Measurements from ENCODE around the gene EIF2B4. TPM values are rescaled to one million over a fixed set of nuclear protein-coding genes. Genes with fewer than 3 reads are reported as not detected.

EIF2B4 gene
- total and polyA plus RNA-seq, 2 of the 13 experiments (the other 11 are each of a cell fraction or from before 2014, with no cell fraction given), result 91.5 to 96.4 TPM

- TF ChIP-seq ARID3A (IDR thresholded peaks at IDR 0.05; ENCODE audit: low read depth, low read length) (no peak), MLLT10 (CRISPR knock-in tag; IDR thresholded peaks at IDR 0.05) (no peak), POLR2AphosphoS5 (IDR thresholded peaks at IDR 0.05; ENCODE audit: low read depth, low read length) (peak; percentile 64), ZNF136 (CRISPR knock-in tag; IDR thresholded peaks at IDR 0.05; ENCODE audit: low read depth) (no peak), PHF8 (CRISPR knock-in tag; IDR thresholded peaks at IDR 0.05) (0 out of 2 replicates have a peak, but pooled peaks have one; percentile 5), MXD1 (CRISPR knock-in tag; IDR thresholded peaks at IDR 0.05) (no peak)
Observed at GRCh38 chr2:27377618-27378095, 7.5 kb upstream of the EIF2B4 start (continued).

GRCh38 chr2:27376866-27377617 is 6.9 kb upstream of the EIF2B4 start:
- Histone ChIP-seq H3K9ac (ENCODE audit: insufficient read depth, low read depth, low read length) (no peak overlapping the region), H3K4me3 (replicated peaks in 1 of 3; ENCODE audit: insufficient read depth in 1 of 3, low read depth in 2 of 3, low read length in 3 of 3) (no peak overlapping the region), H3K27ac (ENCODE audit: extremely low read length, insufficient read depth, low read length) (no peak overlapping the region), H4K20me1 (ENCODE audit: insufficient read depth, low read length) (peaks cover 3% of the 10 kb centered on the region), H3K36me3 (replicated peaks in 1 of 2; ENCODE audit: control insufficient read depth in 1 of 2, insufficient read depth in 2 of 2, low read length in 2 of 2) (peaks cover 43 to 72% of the 10 kb centered on the region in 2 experiments), H3K4me1 (ENCODE audit: insufficient read depth, low read length) (peaks cover 39% of the 10 kb centered on the region), H2AFZ (ENCODE audit: low read length) (no peak overlapping the region), H3K4me2 (ENCODE audit: low read depth, low read length) (no peak overlapping the region), H3K27me3 (ENCODE audit: control insufficient read depth in 1 of 2, insufficient read depth in 2 of 2, low read length in 2 of 2) (no peaks in the 10 kb centered on the region), H3K9me3 (ENCODE audit: low read length) (no peaks in the 10 kb centered on the region), H3K79me2 (ENCODE audit: insufficient read depth, low read length) (peaks cover 16% of the 10 kb centered on the region)
- 82% methylated on average over 8 of the region's 10 CpGs for WGBS (ENCODE audit: low lambda C conversion rate)
- in situ Hi-C loops (cut with HindIII; ENCODE audit: extremely low pct_ligation_motif_present, low pct_unique_long_range_greater_than_20kb) (no loop called here), intact Hi-C loops (cut with micrococcal nuclease; ENCODE audit: unreplicated experiment) (loop anchor here (10.0 kb wide), 1 partner anchor 122 kb away; no protein-coding TSS in a partner anchor)
- DNase-seq (ENCODE audit: low spot score) (no peak), FAIRE-seq (no peak), ATAC-seq (no peak)
- POLR2A ChIA-PET, result interaction anchor here (1.2 to 5.1 kb wide), 4 partner anchors 13 to 119 kb away, joined by 3 to 34 read pairs (median 16); partner anchors contain the start of genes MPV17 and PPM1G
- CTCF ChIA-PET (ENCODE audit: low intra/inter-chr PET ratio, low total read pairs), result no interaction called here
- no TSS peak for BruUV-seq (replicated peaks)
- peak; percentile 68; the same call in 1 of the 2 replicates for TF ChIP-seq ZNF740 (CRISPR knock-in tag; IDR thresholded peaks at IDR 0.05)
- no peak for TF ChIP-seq TAF15 (IDR thresholded peaks at IDR 0.05; ENCODE audit: low read depth, low read length, poor library complexity, severe bottlenecking)
- 0 out of 2 replicates have a peak, but pooled peaks have one; percentile 10 for TF ChIP-seq ZNF790 (CRISPR knock-in tag; IDR thresholded peaks at IDR 0.05; ENCODE audit: borderline replicate concordance)
- TF ChIP-seq GMEB1 (CRISPR knock-in tag; IDR thresholded peaks at IDR 0.05; ENCODE audit: borderline replicate concordance), result no peak
- peak; percentile 28; the same call in 1 of the 2 replicates for TF ChIP-seq ZNF280B (CRISPR knock-in tag; IDR thresholded peaks at IDR 0.05; ENCODE audit: borderline replicate concordance)
- no peak for TF ChIP-seq LBX2 (CRISPR knock-in tag; IDR thresholded peaks at IDR 0.05; ENCODE audit: borderline replicate concordance)
- no peak for TF ChIP-seq DPF2 (CRISPR knock-in tag; IDR thresholded peaks at IDR 0.05; ENCODE audit: borderline replicate concordance, low read depth)
- no peak for TF ChIP-seq PAX8 (CRISPR knock-in tag; IDR thresholded peaks at IDR 0.05; ENCODE audit: borderline replicate concordance)
